ENCODE results near the gene MADCAM1.
"Not testable (repeated sequence)": the region's sequence is repeated elsewhere in the genome, so short reads cannot be mapped to it uniquely, and the experiment has no call there.

MADCAM1 gene

GRCh38 chr19:465056-465816 lies 31.1 kb upstream of the MADCAM1 start:
- DNase-seq = no peak

GRCh38 chr19:467554-467953 lies 28.7 kb upstream of the MADCAM1 start:
- no peak for DNase-seq

- no peak for DNase-seq
Observed at GRCh38 chr19:468587-469256, 27.6 kb upstream of the MADCAM1 start.

GRCh38 chr19:469833-470232 lies 26.5 kb upstream of the MADCAM1 start:
- DNase-seq = no peak

- no peak for DNase-seq
Observed at GRCh38 chr19:470701-471100, 25.6 kb upstream of the MADCAM1 start.

GRCh38 chr19:472005-472858 lies 24.1 kb upstream of the MADCAM1 start:
- no peak for DNase-seq

- no peak for DNase-seq
Observed at GRCh38 chr19:474126-475078, 21.9 kb upstream of the MADCAM1 start.

GRCh38 chr19:475360-475759 lies 20.9 kb upstream of the MADCAM1 start:
- DNase-seq = no peak

GRCh38 chr19:478236-478903 lies 17.9 kb upstream of the MADCAM1 start:
- no peak for DNase-seq

- DNase-seq = no peak
Observed at GRCh38 chr19:478976-479375, 17.3 kb upstream of the MADCAM1 start.

GRCh38 chr19:480016-480855 lies 16.1 kb upstream of the MADCAM1 start:
- DNase-seq = no peak

- DNase-seq = not testable (repeated sequence)
Observed at GRCh38 chr19:481100-481499, 15.2 kb upstream of the MADCAM1 start.

GRCh38 chr19:482186-483041 lies 13.9 kb upstream of the MADCAM1 start:
- no peak for DNase-seq

- no peak for DNase-seq
Observed at GRCh38 chr19:483332-484072, 12.8 kb upstream of the MADCAM1 start.

GRCh38 chr19:484494-484893 lies 11.8 kb upstream of the MADCAM1 start:
- DNase-seq = no peak

- no peak for DNase-seq
Observed at GRCh38 chr19:485077-485476, 11.2 kb upstream of the MADCAM1 start.

- DNase-seq = no peak
Observed at GRCh38 chr19:485583-486236, 10.6 kb upstream of the MADCAM1 start.
